ENCODE results near the gene GMEB2.
"Not testable (repeated sequence)": the region's sequence is repeated elsewhere in the genome, so short reads cannot be mapped to it uniquely, and the experiment has no call there.

GMEB2 gene

DNA sequence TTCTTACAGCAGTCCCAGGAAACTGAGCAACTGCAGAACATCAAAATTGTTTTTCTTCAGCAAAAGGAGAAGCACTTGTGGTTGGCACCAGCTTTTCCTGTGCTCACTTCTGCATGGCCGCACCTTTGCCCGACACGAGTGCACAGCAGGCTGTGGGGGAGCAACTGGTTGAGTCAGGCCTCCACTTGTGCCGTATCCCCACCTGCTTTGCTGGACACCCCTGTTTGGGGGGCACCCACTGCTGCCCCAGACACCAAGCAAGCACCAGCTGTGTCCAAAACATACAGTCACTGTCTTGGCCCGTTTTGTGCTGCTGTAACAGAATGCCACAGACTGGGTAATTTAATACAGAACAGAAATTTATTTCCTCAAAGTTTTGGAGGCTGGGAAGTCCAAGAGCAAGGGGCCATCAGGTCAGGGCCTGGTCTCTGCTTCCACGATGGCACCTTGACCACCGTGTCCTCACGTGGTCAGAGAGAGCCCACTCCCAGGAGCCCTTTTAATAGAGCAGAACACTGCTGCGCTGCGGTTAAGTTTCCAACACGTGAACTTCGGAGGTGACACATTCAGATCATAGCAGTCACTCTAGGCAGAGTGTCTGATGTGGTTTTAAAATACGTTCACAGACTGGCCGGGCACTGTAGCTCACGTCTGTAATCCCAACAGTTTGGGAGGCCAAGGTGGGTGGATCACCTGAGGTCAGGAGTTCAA is 8.7 kb upstream of the GMEB2 start:
- peak; percentile 86 for DNase-seq

DNA sequence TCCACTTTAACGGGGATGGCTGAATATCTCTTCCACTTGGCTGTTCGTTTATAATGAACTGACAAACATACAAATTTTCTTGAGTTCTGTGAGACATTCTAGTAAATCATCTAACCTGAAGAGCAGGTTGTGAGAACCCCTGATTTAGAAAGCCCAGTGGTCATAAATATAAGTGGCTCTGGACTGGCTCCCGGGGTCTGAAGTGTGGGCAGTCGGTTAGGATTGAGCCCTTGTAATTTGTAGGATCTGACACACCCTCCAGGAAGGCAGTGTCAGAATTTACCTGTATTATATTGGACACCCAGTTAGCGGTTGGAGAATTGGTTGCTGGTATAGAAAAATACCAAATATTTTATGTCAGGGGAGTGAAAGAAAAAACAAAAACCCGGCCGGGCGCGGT is 6.8 kb upstream of the GMEB2 start:
- no peak for DNase-seq

DNA sequence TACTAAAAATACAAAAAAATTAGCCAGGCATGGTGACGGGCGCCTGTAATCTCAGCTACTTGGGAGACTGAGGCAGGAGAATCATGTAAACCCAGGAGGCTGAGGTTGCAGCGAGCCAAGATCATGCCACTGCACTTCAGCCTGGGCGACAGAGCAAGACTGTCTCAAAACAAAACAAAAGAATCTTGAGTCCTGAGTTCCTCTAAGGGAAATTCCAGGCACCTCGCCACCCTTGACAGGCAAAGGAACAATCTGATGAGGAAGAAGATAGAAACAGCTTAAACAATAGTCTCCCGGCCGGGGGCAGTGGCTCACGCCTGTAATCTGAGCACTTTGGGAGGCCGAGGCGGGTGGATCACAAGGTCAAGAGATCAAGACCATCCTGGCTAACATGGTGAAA is 4.5 kb upstream of the GMEB2 start:
- not testable (repeated sequence) for DNase-seq

DNA sequence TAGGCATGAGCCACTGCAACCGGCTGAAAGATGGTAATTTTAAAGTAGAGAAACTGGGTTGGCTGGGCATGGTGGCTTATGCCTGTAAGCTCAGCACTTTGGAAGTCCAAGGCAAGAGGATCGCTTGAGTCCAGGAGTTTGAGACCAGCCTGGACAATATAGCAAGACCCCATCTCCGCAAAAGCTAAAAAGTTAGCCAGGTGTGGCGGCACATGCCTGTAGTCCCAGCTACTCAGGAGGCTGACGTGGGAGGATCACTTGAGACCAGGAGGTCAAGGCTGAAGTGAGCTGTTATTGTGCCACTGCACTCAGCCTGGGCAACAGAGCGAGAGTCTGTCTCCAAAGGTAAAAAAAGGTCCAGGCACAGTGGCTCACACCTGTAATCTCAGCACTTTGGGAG is 4.1 kb upstream of the GMEB2 start:
- DNase-seq: not testable (repeated sequence)

DNA sequence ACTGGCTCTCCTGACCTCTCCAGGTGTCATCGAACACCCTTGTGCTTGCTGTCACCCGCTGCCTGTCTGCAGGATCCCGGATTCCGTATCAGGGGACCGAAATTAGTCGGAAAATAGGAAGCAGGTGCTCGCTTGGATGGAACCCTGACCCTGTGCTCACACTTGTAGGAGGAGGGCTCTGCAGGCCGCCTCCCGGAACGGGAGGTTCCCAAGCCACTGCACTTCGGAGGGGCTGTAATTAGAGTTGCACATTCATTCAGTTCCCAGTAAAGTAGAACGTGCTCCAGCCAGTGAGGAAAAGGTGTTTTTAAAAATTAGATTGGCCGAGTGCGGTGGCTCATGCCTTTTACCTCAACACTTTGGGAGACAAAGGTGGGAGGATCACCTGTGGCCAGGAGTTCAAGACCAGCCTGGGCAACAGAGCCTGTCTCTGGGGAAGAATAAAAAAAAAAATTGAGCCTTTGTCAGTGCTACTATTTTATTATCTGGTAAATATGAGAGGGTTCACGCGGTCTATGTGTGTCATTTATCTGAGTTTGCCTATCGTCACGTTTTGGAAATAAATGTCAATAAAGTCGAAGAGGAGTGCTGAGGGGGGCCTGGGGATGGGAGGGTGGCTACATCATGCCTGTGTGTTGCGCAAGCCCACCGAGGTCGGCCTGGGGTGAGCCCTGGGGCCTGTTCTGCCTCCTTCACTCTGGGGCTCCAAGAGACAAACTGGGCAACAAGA is 1.5 kb upstream of the GMEB2 start:
- DNase-seq: peak; percentile 62

DNA sequence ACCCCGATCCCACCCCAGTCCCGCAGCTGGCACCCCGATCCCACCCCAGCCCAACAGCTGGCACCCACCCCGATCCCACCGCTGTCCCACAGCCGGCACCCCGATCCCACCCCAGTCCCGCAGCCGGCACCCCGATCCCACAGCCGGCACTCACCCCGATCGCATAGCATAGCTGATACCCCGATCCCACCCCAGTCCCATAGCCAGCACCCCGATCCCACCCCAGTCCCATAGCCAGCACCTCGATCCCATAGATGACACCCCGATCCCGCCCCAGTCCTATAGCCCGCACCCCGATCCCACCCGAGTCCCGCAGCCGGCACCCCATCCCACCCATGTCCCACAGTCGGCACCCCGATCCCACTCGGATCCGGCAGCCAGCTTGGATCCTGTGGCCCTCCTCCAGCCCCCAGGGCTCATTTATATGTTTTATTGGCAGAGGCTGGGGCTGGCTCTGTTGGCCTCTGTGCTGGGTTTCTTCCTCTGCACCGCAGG is 897 bp upstream of the GMEB2 start:
- DNase-seq: no peak

DNA sequence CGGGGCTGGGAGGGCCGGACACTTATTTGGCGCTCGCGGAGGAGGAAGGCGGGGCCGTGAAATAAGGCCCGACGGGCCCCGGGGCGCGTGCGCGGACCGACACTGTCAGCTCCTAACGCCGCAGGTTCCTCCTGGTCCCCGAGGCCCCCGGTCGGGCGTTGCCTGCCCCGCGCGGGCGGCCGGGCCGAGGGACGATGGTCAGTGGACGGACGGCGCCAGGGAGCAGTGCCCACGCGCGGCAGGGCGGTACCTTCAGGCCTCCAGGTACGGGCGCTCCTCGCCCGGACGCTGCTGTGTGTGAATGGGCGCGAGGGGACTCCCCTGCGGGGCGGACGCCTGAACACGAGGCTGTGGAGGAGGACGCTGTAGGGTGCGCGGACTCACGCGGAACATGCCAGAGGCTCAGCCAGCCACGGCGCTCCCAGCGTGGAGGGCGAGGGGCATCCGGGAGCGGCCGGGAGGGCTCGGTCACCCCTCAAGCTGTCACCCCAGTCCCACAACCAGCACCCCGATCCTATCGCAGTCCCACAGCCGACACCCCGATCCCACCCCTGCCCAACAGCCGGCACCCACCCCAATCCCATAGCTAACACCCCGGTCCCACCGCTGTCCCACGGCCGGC is 339 bp upstream of the GMEB2 start:
- DNase-seq: peak; percentile 94

DNA sequence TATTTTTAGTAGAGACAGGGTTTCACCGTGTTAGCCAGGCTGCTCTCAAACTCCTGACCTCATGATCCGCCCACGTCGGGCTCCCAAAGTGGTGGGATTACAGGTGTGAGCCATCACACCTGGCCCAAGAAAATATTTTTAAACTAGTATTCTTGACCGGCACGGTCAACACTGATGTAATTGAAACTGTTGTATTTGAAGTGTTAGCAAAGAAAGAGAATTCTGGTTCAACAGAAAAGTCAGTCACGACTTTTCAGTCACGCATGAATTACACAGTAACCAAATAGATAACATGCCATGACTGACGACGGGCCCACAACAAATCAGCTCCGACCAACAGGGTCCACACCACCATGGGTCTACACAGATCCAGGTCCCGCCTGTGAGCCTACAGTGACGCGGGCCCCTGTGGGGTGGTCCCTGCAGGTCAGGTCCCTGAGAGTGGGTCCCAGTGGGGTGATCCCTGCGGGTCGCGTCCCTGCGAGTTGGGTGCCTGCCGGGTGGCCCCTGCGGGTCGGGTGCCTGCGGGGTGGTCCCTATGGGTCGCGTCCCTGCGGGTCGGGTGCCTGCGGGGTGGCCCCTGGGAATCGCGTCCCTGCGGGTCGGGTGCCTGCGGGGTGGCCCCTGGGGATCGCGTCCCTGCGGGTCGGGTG is 1.0 kb downstream of the GMEB2 start:
- DNase-seq: peak; percentile 41

DNA sequence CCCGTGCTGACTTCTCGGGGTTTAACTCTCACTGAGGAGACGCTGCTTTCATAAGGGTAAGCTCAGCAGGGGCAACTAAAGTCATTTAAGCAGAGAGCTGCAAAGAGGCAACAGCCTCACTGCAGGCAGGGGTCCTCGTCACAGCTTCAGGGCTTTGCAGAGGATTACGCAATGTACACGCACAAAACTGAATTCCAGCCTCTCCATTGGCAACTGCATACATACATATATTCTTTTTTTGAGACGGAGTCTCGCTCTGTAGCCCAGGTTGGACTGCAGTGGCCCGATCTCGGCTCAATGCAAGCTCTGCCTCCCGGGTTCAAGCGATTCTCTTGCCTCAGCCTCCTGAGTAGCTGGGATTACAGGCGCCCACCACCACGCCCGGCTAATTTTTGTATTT is 2.4 kb downstream of the GMEB2 start:
- DNase-seq: no peak

DNA sequence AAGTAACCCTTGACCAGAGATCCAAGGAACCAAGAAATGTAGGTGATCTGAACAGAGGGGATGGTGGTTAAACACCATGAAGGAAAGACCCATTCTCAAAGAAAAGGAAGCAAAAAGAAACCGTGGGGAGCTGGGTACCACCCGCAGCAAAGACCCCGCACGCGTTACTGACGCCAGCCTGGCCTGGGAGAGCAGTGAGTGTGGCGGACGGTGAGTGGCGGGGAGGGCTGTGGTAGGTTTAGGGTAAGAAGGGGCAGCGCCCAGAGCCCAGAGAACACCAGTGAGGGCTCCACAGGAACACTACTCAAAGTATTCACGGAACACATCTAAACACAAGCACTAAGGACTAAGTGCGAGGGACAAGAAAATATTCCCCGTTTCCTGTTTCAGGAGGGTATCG is 4.2 kb downstream of the GMEB2 start:
- no peak for DNase-seq

DNA sequence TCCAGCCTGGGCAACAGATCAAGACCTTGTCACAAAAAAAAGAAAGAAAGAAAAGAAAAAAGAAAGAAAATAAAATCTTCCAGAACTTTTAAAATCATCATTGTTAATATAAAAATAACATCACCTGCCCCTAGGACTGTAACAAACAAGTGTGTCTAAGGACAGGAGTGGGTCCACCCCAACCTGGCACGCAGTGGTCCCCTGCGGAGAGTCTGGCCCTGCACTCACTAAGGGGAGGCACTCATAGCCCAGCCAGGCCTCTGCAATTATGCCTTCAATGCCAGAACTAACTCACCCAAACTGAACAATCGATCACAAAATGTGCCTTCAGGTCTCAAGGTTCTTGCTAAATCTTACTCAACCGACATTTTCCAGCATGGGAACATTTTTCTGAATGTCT is 4.8 kb downstream of the GMEB2 start:
- no peak for DNase-seq

DNA sequence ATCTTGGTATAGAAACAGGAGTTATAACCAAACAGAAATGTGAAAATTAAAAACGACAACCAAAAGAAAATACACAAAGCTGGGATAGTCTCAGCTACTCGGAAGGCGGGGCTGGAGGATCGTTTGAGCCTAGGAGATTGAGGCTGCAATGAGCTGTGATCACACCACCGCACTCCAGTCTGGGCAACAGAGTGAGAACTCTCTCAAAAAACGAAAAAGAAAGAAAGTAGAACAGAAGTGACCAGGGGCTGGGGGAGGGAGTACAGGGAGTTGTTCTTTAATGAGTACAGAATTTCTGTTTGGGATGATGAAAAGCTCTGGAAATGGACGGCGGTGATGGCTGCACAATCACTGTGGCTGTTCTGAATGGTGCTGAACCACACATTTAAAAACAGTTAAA is 5.9 kb downstream of the GMEB2 start:
- no peak for DNase-seq

DNA sequence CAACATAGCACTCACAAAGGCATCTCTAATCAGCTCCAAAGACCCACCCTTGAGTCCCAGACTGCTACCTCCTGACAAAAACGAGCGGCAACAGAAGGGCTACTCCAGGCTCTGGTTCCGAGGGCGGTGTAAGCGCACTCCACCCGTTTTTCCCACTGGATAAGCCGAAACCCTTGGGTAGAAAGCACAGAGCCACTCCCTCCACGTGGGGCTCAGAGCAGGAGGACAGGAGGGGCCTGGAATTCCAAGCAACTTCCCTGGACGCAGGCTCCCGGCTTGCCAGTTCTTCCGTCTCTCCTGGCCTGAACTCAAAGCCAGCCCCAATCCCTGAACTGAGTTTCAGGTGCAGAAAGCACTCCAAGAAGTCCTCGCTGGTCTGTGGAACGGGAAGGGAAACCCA is 7.4 kb downstream of the GMEB2 start:
- DNase-seq: no peak

DNA sequence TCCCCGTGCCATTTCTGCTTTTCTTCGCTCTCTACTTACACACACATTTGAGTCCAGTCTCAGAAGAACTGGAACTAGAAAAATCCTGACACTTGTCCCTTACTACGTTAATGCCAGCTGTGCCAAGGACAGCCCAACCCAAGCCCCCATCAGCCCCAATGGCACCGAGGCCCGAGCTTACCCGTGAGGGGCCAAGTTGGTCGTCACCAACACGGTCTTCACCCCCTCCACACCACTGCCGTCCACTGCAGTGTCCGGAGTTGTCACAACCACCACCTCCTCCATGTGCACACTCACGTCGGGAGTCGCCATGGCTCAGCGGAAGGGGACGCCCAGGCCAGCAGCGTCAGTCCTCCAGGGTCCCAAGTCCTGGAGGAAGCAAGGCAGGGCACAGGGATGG is 7.8 kb downstream of the GMEB2 start:
- DNase-seq: no peak

DNA sequence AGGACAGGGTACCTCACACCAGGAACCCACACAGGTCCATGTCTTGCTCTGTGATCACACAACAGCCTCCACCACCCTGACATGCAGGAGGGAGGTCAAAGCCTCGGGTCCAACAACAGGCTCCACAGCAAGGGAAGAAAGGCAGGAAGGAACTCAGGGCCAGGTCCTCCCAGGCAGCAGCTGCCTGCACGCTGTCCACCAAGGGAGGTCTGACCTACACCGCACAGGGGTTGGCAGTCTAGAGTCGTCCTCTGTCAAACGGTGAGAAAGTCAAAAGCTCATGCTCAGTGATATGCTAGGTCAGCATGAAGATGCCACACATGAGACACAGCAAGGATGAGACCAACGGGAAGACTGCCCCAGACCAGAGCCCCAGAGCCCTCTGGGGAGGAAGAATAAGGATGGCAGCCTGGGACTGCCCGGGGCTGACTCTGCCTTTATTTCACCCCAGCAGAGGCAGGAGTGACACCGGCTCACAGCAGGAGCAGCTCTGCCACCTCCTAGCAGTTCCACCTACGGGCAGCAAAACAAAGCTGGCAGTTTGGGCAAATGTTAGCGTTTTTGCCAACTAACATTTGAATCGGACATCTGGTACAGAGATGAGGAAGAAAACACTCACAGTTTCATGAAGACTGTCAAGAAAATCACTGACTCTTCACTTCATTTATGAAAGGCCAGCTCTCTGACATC is 8.5 kb downstream of the GMEB2 start:
- DNase-seq: no peak

DNA sequence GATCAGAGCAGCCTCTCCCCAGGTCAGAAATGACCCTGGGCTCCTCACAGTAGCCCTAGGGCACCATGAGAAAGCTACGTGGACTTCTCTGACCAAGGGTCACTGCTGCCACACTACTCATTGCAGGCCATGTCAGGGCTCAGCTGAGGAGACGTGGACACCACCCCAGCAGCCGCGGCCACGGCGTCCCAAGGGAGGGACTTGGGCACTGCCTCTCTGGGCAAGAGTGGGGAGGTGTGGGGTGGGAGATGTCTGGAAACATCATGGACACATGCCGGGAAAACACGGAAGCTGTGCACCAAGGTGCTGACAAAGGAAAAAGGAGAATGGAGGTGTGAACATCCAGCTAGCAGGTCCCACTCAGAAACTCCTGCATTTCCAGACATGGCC is 9.0 kb downstream of the GMEB2 start:
- no peak for DNase-seq

DNA sequence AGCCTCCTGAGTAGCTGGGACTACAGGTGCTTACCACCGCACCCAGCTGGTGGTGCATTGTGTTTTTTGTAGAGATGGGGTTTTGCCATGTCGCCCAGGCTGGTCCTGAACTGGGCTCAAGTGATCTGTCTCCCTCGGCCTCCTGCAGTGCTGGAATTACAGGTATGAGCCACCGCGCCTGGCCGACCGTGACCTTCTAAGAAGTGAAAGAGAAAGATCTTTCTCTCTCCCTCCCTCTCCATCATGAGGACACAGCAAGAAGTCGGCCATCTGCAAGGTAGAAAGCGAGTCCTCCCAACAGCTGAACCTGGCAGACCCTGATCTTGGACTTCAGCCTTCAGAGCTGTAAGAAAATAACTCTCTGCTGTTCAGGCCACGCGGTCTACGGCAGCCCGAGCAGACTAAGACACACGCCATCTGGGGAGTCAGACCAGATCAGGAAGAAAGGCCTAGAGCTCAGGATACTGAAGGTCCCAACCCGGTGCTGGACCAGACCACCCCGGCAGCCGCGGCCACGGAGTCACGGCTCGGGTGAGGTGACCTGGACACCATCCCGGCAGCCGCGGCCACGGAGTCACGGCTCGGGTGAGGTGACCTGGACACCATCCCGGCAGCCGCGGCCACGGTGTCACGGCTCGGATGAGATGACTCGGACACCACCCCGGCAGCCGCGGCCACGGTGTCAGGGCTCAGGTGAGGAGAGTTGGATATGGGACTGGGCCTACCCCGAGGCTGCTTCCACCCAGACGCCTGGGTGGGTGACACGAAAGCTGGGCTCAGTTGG is 9.6 kb downstream of the GMEB2 start:
- no peak for DNase-seq

DNA sequence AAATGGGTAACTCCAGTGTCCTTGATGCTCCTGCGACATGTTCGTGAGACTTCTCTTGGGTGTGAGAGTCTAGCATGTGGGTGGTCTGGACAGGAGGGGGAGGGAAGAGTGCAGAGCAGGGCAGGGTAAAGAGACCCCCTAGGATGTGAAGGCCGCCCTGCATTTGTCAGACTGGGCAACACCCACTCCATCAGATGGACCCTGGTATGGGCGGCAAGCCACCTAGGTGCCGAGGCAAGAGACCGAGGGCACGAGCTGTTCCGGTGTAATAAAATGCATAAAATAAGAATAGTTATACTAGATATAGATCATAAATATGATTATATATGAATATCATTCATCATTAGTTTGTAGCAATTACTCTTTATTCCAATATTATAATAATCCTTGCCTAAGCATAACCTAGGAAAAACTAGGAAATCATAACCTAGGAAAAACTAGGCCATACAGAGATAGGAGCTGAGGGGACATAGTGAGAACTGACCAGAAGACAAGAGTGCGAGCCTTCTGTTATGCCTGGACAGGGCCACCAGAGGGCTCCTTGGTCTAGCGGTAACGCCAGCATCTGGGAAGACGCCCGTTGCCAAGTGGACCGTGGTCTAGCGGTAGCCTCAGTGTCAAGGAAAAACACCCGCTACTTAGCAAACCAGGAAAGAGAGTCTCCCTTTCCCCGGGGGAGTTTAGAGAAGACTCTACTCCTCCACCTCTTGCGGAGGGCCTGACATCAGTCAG is 12.9 kb downstream of the GMEB2 start:
- DNase-seq: not testable (repeated sequence)

DNA sequence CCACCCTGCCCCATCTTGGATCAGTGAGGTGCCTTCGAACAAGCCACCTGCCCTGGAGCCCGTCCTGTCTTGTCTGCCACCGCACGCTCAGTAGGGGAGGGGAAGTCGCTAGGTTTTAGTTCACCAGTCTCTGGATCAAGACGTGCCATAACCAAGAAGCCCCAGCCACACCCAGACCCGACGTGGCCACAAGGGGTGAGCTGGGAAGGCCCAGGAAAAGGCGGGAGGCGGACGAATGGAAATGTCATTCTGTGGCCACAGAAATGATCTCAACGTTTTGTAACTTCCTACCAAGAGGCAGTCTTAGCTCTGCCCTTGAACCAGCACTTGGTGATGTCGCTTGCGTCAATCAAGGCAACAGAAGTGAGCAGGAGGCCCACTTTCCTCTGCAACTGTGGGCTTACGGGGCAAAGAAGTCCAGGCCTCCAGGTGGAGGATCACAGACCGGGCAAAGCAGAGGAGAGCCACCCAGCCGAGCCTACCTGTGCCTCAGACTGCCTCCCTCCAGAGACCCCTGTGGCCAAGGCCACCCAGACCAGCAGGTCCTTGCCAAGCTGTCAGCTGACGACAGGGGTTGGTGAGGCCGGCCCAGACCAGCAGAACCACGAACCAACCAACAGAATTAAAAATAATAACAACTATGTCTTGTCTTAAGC is 14.5 kb downstream of the GMEB2 start:
- DNase-seq: peak; percentile 66

DNA sequence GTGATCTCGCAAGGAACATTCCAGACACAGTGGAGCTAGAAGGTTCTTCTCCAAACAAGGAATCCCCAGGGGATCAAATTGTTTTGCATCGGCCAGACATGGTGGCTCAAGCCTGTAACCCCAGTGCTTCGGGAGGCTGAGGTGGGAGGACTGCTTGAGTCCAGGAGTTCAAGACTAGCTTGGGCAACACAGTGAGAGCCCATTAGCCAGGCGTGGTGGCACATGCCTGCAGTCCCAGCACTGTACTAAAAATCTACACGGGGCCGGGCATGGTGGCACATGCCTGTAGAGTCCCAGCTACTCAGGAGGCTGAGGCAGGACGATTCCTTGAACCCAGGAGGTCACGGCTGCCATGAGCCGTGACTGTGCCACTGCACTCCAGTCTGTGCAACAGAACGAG is 15.3 kb downstream of the GMEB2 start:
- no peak for DNase-seq

Data from CD4-positive, alpha-beta T cell treated with Interleukin-15 for 1 hour (primary cell).